CD14-positive monocyte (primary cell): Measurements from ENCODE around the gene HM13. TPM values are rescaled to one million over a fixed set of nuclear protein-coding genes. Genes with fewer than 3 reads are reported as not detected.
"Not testable (repeated sequence)": the region's sequence is repeated elsewhere in the genome, so short reads cannot be mapped to it uniquely, and the experiment has no call there.

ENCODE experiments used
- DNase-seq, 3 donors: peaks; one replicate each; pipeline ENCODE4 v3.0.0-alpha.2; 2011 to 2022
- H2AFZ ChIP-seq: 2 replicates; pipeline ENCODE4 v1.6.0; 2012; ENCODE audit warnings: mild to moderate bottlenecking, low read depth, low read length, inconsistent platforms; ENCODE audit not compliant: insufficient read depth, poor library complexity, severe bottlenecking
- H3K27ac ChIP-seq, 2 donors: 1 replicate in 1 of 2; 2 replicates in 1 of 2; pipeline ENCODE4 v1.5.1; 2012 to 2013; ENCODE audit warnings: low read length in 2 of 2, control low read depth in 1 of 2, inconsistent platforms in 1 of 2, low read depth in 1 of 2, mild to moderate bottlenecking in 1 of 2
- H3K27me3 ChIP-seq, 2 donors: one replicate each; pipeline versions ENCODE4 v1.6.0 to v1.6.1; 2011 to 2013; ENCODE audit warnings: low read length in 2 of 2; ENCODE audit not compliant: control insufficient read depth in 2 of 2, insufficient read depth in 2 of 2
- H3K36me3 ChIP-seq, 2 donors: replicated peaks in 1 of 2; 1 replicate in 1 of 2; 2 replicates in 1 of 2; pipeline versions ENCODE4 v1.5.1 to v1.6.1; 2012 to 2013; ENCODE audit warnings: low read length in 2 of 2, control low read depth in 1 of 2, inconsistent platforms in 1 of 2, mild to moderate bottlenecking in 1 of 2; ENCODE audit not compliant: insufficient read depth in 2 of 2, control insufficient read depth in 1 of 2
- H3K4me1 ChIP-seq, 2 donors: 1 replicate in 1 of 2; 2 replicates in 1 of 2; pipeline versions ENCODE4 v1.5.1 to v1.6.1; 2012 to 2013; ENCODE audit warnings: low read length in 2 of 2, control low read depth in 1 of 2, inconsistent platforms in 1 of 2, mild to moderate bottlenecking in 1 of 2, moderate library complexity in 1 of 2; ENCODE audit not compliant: insufficient read depth in 2 of 2, control insufficient read depth in 1 of 2
- H3K4me2 ChIP-seq: replicated peaks from 2 replicates; pipeline ENCODE3; 2012; ENCODE audit warnings: low read length, moderate library complexity, mild to moderate bottlenecking; ENCODE audit not compliant: poor library complexity, severe bottlenecking; ENCODE audit errors: extremely low read depth
- H3K4me3 ChIP-seq, 3 experiments: fragments of 200-600 bp in 1 of 3; sonication (generic) in 1 of 3; replicated peaks in 1 of 3; 1 replicate in 2 of 3; 2 replicates in 1 of 3; pipeline ENCODE4 v1.5.1; 2011 to 2013; ENCODE audit warnings: low read length in 3 of 3, mild to moderate bottlenecking in 3 of 3, control low read depth in 2 of 3, low read depth in 2 of 3, inconsistent platforms in 1 of 3, moderate library complexity in 1 of 3
- H3K79me2 ChIP-seq: 2 replicates; pipeline ENCODE4 v1.6.0; 2012; ENCODE audit warnings: mild to moderate bottlenecking, control low read depth, inconsistent platforms, low read length, moderate library complexity; ENCODE audit not compliant: insufficient read depth
- H3K9ac ChIP-seq: 2 replicates; pipeline ENCODE4 v1.6.0; 2017; ENCODE audit warnings: low read length, mild to moderate bottlenecking; ENCODE audit not compliant: insufficient read depth, poor library complexity, severe bottlenecking
- H3K9me3 ChIP-seq, 2 donors: replicated peaks in 1 of 2; 1 replicate in 1 of 2; 2 replicates in 1 of 2; pipeline versions ENCODE4 v1.5.1 to v1.6.1; 2012 to 2013; ENCODE audit warnings: low read length in 2 of 2, control low read depth in 1 of 2; ENCODE audit not compliant: control insufficient read depth in 1 of 2, insufficient read depth in 1 of 2
- H4K20me1 ChIP-seq: 2 replicates; pipeline ENCODE4 v1.6.0; 2012; ENCODE audit warnings: mild to moderate bottlenecking, low read length, control low read depth, moderate library complexity; ENCODE audit not compliant: insufficient read depth
- H3K27ac Mint-ChIP-seq, 7 donors: one replicate each; pipeline ENCODE4 v1.8.0; 2020; ENCODE audit warnings: mild to moderate bottlenecking in 7 of 7, mixed read lengths in 7 of 7, moderate library complexity in 6 of 7, inconsistent platforms in 2 of 7
- H3K27me3 Mint-ChIP-seq, 3 donors: one replicate each; pipeline ENCODE4 v1.8.0; 2021 to 2022; ENCODE audit warnings: low read depth in 3 of 3, mild to moderate bottlenecking in 3 of 3, mixed read lengths in 3 of 3, moderate library complexity in 3 of 3, inconsistent platforms in 1 of 3
- H3K36me3 Mint-ChIP-seq, 2 donors: one replicate each; pipeline ENCODE4 v1.8.0; 2020; ENCODE audit warnings: mixed read lengths in 2 of 2, inconsistent platforms in 1 of 2, mild to moderate bottlenecking in 1 of 2
- H3K4me1 Mint-ChIP-seq: one replicate; pipeline ENCODE4 v1.8.0; 2020; ENCODE audit warnings: mild to moderate bottlenecking, mixed read lengths
- H3K4me3 Mint-ChIP-seq, 2 donors: one replicate each; pipeline ENCODE4 v1.8.0; 2020; ENCODE audit warnings: mild to moderate bottlenecking in 2 of 2, mixed read lengths in 2 of 2, moderate library complexity in 1 of 2
- H3K9me3 Mint-ChIP-seq, 7 donors: one replicate each; pipeline ENCODE4 v1.8.0; 2020 to 2022; ENCODE audit warnings: mixed read lengths in 7 of 7, mild to moderate bottlenecking in 6 of 7, moderate library complexity in 6 of 7, inconsistent platforms in 2 of 7
- WGBS: methylation state at CpG from one replicate; pipeline ENCODE4 v1.1.5; 2013; ENCODE audit warnings: missing lambda C conversion rate; ENCODE audit not compliant: insufficient coverage; 5-methylcytosine and 5-hydroxymethylcytosine counted together
- intact Hi-C, 2 donors: fragments of 100-400 bp; cut with micrococcal nuclease; formaldehyde crosslinking; loops; one replicate each; pipeline versions ENCODE4 v1.15.0 to v1.15.1; 2023
- polyA plus RNA-seq, 3 donors: library from polyadenylated mRNA; depleted of rRNA in 1 of 3; unstranded in 2 of 3; stranded (reverse) in 1 of 3; fragments of 300-500 nt in 2 of 3; fragments of >200 nt in 1 of 3; fragmentation: Illumina TruSeq in 2 of 3; gene quantifications; 1 replicate in 2 of 3; 2 replicates in 1 of 3; pipeline ENCODE4 v1.2.3, GENCODE V29; 2012 to 2021
- TF ChIP-seq, protein P1 (sequence below): fragments of 200-600 bp; IDR thresholded peaks from one replicate; pipeline ENCODE4 v1.8.0; 2022; ENCODE audit warnings: antibody characterized with exemption, mild to moderate bottlenecking

Gene HM13
- polyA plus RNA-seq, 3 donors = 199 to 329 (median 320) TPM

DNA sequence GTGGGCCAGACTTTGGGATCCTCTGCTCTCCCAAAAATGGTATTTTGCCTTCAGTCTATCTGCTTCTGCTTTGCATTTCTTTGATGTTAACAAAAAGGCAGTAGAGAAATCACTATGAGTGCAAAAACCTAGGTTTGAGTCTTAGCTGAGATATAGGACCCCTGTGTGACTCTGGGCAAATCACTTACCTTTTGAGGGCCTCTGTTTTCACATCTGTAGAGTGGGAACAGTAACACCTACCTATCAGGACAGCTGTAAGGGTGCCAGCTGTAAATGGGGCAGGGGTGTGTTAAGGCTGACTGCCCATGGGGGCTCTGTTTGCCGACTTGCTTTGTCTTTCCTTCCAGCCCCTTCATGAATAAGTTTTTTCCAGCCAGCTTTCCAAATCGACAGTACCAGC lies 30.4 kb downstream of the HM13 start:
- Mint-ChIP-seq H3K27ac (peak overlapping the region in 6 of 7 donors; percentile 51 to 99 (median 70)), H3K27me3 (no peaks in the 10 kb centered on the region), H3K4me3 (no peak overlapping the region), H3K9me3 (no peaks in the 10 kb centered on the region), H3K36me3 (peaks cover 69 to 96% of the 10 kb centered on the region in 2 donors), H3K4me1 (peaks cover 34% of the 10 kb centered on the region)
- intact Hi-C loops = no loop called here
- no peak for DNase-seq
- no peak overlapping the region for H2AFZ ChIP-seq
- peaks cover 27 to 39% of the 10 kb centered on the region in 2 donors for H3K4me1 ChIP-seq
- H4K20me1 ChIP-seq = peaks cover 80% of the 10 kb centered on the region
- no CpG with 5 or more reads among the region's 2 CpGs for WGBS
- H3K27me3 ChIP-seq = no peaks in the 10 kb centered on the region
- peaks cover 69 to 95% of the 10 kb centered on the region in 2 donors for H3K36me3 ChIP-seq
- H3K9me3 ChIP-seq = no peaks in the 10 kb centered on the region
- H3K9ac ChIP-seq = no peak overlapping the region
- H3K4me2 ChIP-seq = no peak overlapping the region
- H3K4me3 ChIP-seq = no peak overlapping the region
- peak overlapping the region in 1 of 2 donors; percentile 74 for H3K27ac ChIP-seq
- peaks cover 92% of the 10 kb centered on the region for H3K79me2 ChIP-seq
- TF ChIP-seq, protein P1, sequence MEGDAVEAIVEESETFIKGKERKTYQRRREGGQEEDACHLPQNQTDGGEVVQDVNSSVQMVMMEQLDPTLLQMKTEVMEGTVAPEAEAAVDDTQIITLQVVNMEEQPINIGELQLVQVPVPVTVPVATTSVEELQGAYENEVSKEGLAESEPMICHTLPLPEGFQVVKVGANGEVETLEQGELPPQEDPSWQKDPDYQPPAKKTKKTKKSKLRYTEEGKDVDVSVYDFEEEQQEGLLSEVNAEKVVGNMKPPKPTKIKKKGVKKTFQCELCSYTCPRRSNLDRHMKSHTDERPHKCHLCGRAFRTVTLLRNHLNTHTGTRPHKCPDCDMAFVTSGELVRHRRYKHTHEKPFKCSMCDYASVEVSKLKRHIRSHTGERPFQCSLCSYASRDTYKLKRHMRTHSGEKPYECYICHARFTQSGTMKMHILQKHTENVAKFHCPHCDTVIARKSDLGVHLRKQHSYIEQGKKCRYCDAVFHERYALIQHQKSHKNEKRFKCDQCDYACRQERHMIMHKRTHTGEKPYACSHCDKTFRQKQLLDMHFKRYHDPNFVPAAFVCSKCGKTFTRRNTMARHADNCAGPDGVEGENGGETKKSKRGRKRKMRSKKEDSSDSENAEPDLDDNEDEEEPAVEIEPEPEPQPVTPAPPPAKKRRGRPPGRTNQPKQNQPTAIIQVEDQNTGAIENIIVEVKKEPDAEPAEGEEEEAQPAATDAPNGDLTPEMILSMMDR = no peak

DNA sequence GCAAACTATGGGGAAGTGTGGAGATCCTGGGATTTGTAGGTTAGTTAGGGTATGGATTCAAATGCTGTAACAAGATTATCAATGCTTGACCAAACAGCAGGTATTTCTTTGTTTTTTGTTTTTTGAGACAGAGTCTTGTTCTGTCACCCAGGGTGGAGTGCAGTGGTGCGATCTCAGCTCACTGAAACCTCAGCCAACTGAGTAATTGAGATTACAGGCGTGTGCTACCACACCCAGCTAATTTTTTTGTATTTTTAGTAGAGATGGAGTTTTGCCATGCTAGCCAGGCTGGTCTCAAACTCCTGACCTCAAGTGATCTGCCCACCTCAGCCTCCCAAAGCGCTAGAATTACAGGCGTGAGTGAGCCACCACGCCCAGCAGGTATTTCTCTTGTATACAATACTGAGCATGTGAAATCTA lies 31.4 kb downstream of the HM13 start:
- H3K4me2 ChIP-seq = not testable (repeated sequence)

More for the DNA sequence above, 31.4 kb downstream of the HM13 start:
- H3K4me1 ChIP-seq = peaks cover 27 to 39% of the 10 kb centered on the region in 2 donors
- H3K9me3 ChIP-seq, H3K27me3 Mint-ChIP-seq, intact Hi-C loops, DNase-seq, H2AFZ ChIP-seq, H3K27me3 ChIP-seq, H3K4me3 ChIP-seq, H3K4me3 Mint-ChIP-seq, H3K9ac ChIP-seq, H3K9me3 Mint-ChIP-seq: not testable (repeated sequence)
- H3K36me3 ChIP-seq = peaks cover 69 to 95% of the 10 kb centered on the region in 2 donors
- peaks cover 85% of the 10 kb centered on the region for H3K79me2 ChIP-seq
- peaks cover 71 to 96% of the 10 kb centered on the region in 2 donors for H3K36me3 Mint-ChIP-seq
- peak overlapping the region in 1 of 2 donors; percentile 74 for H3K27ac ChIP-seq
- peak overlapping the region in 6 of 7 donors; percentile 45 to 99 (median 56) for H3K27ac Mint-ChIP-seq
- H3K4me1 Mint-ChIP-seq = peaks cover 34% of the 10 kb centered on the region
- H4K20me1 ChIP-seq = peaks cover 69% of the 10 kb centered on the region
- WGBS = 100% methylated on average over 2 of the region's 5 CpGs
